Measurements from ENCODE around the gene SMURF2.
"Not testable (repeated sequence)": the region's sequence is repeated elsewhere in the genome, so short reads cannot be mapped to it uniquely, and the experiment has no call there.

Gene SMURF2

GRCh38 chr17:64664299-64664981, 2.3 kb upstream of the SMURF2 start:
- DNase-seq (ENCODE audit: low spot score), result not testable (repeated sequence)

- not testable (repeated sequence) for DNase-seq (ENCODE audit: low spot score)
Observed at GRCh38 chr17:64663836-64664235, 1.7 kb upstream of the SMURF2 start.

GRCh38 chr17:64662774-64663367, 764 bp upstream of the SMURF2 start:
- no peak for DNase-seq (ENCODE audit: low spot score)

- no peak for DNase-seq (ENCODE audit: low spot score)
Observed at GRCh38 chr17:64661726-64661975, 456 bp downstream of the SMURF2 start.

- DNase-seq (ENCODE audit: low spot score), result peak; percentile 34
Observed at GRCh38 chr17:64660978-64661725, 955 bp downstream of the SMURF2 start.

GRCh38 chr17:64660195-64660977, 1.7 kb downstream of the SMURF2 start:
- peak; percentile 40 for DNase-seq (ENCODE audit: low spot score)

- DNase-seq (ENCODE audit: low spot score), result no peak
Observed at GRCh38 chr17:64658931-64659330, 3.2 kb downstream of the SMURF2 start.

- no peak for DNase-seq (ENCODE audit: low spot score)
Observed at GRCh38 chr17:64657610-64658125, 4.4 kb downstream of the SMURF2 start.

GRCh38 chr17:64655704-64656103, 6.4 kb downstream of the SMURF2 start:
- no peak for DNase-seq (ENCODE audit: low spot score)

- no peak for DNase-seq (ENCODE audit: low spot score)
Observed at GRCh38 chr17:64653985-64654355, 8.1 kb downstream of the SMURF2 start.

GRCh38 chr17:64653325-64653984, 8.7 kb downstream of the SMURF2 start:
- DNase-seq (ENCODE audit: low spot score), result no peak

- DNase-seq (ENCODE audit: low spot score), result no peak
Observed at GRCh38 chr17:64651889-64652288, 10.2 kb downstream of the SMURF2 start.

- DNase-seq (ENCODE audit: low spot score), result no peak
Observed at GRCh38 chr17:64648234-64648633, 13.9 kb downstream of the SMURF2 start.

- no peak for DNase-seq (ENCODE audit: low spot score)
Observed at GRCh38 chr17:64647817-64648216, 14.3 kb downstream of the SMURF2 start.

- no peak for DNase-seq (ENCODE audit: low spot score)
Observed at GRCh38 chr17:64639516-64639915, 22.6 kb downstream of the SMURF2 start.

- no peak for DNase-seq (ENCODE audit: low spot score)
Observed at GRCh38 chr17:64638552-64639203, 23.4 kb downstream of the SMURF2 start.

GRCh38 chr17:64635647-64636305, 26.3 kb downstream of the SMURF2 start:
- DNase-seq (ENCODE audit: low spot score), result no peak

GRCh38 chr17:64634218-64634617, 27.9 kb downstream of the SMURF2 start:
- no peak for DNase-seq (ENCODE audit: low spot score)

- DNase-seq (ENCODE audit: low spot score), result no peak
Observed at GRCh38 chr17:64632606-64633005, 29.5 kb downstream of the SMURF2 start.

GRCh38 chr17:64632194-64632593, 29.9 kb downstream of the SMURF2 start:
- no peak for DNase-seq (ENCODE audit: low spot score)

Data from HuH-7 (cell line).